ENCODE results near the gene ADISSP.

Gene ADISSP

DNA sequence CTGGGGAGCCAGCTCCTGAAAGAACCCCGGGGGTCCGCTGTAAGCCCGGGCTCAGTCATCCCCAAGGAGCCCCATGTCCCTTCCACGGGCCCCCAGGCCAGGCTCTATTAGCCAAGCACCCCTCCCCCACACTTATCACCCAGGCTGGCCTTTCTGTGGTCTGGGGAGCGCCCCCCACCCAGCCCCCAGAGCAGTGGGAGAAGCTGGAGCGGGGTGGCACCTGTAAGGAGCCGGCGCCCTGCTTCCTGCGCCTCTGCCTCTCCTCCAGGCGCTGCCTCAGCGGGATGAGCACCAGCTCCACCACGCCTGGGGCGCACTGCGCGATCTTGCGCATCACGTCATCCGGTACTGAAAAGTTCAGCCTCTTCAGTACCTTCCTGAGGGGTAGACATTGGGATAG is 11.4 kb upstream of the ADISSP start:
- no peak for DNase-seq

DNA sequence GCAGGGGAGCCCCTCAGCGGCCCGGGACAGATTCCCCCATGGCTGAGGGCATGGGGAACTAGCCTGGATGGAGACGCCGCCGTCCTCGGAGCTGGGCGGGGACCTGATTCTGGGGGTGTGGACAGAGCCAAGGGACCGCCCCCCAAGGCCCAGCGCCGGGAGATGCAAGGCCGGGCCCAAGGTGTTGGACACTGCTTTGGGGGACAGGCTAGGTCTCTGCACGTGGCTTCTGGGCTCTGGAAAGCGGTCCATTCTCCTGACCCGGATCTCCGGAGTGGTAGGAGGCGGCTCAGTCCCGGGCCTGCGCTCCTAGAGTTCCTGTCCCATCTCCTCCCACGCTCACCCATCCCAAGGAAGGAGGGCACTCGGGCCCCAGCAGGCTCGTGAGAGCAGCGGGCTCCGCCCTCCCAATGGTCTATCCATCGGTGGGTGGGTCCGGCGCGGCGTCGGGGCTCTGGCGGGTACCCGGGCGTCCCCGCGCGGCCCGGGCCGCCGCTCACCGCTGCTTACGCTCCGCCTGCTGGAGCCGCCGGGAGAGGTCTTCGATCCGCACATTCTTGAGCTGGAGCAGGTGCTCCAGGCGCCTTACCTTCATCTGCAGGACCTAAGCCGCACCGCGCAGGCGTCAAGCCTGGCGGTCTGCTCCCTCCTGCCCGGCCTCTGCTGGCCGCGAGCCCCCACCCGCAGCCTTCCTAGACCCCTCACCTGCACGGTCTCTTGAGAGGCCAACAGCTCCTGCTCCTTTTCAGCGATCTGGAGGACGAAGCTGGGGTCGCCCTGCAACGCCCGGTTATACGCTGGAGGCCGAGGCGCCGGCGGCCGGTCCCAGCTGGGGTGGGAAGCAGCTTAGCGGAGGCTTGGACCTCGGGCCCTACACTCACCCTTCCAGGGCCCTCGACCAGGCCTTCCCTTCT is 10.4 kb upstream of the ADISSP start:
- no peak for DNase-seq

DNA sequence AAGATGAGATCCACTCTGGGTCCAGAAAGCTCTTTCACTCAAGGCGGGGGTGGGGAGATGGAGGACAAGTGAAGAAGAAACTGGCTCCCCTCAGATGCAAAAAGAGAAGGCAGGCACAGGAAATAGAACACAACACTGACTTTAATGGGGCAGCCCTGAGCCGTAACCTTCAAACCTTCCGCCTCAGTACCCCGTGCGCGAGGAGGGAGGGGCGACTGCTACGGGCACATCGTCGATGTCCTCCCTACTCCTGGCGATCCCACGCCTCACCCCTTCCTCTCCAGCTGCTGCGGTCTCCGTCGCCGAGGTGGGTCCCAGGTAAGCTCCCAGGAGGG is 9.8 kb upstream of the ADISSP start:
- no peak for DNase-seq

DNA sequence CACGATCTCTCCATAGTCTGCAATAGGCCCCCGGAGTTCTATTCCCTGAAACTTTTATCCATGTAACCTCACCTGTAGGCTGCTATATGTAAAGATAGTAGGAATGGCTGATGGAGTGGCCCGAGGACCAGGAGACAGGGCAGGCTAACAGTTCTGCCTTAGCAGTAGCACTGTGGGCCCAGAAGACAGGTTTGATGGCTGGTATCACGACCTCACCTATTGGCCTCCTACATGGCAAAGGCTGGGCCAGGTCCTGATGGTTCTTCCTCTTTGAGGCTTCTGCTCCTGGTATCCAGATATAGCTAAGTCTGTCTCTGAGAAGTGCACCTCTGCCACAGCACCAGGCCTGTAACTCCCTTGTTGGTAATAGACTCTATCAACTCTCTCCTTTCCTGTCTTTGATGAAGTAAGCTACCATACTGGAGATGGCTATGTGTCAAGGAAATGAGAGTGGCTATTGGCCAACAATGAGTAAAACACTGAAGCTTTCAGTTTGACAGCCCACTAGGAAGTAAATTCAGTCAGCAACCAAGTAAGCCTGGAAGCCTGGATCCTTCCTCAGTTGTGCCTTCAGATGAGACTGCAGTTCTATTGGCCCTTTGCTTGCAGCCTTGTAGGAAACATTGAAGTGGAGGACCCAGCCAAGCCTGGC is 8.0 kb upstream of the ADISSP start:
- DNase-seq = no peak

DNA sequence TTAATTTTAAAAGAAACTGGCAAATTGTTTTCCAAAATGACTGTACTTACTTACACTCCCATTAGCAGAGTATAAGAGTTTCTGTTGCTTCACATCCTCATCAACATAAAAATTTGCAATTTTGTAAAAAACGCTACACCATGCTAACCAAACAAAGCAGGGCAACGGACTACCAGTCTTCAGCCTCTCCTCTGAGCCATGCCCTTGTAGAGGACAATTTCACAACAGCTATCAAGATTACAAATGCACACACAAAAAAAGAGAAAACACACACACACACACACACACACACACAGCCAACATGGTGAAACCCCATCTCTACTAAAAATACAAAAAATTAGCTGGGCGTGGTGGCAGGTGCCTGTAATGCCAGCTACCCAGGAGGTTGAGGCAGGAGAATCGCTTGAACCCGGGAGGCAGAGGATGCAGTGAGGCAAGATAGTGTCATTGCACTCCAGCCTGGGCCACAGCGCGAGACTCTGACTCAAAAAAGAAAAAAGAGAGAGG is 4.1 kb upstream of the ADISSP start:
- DNase-seq = no peak

DNA sequence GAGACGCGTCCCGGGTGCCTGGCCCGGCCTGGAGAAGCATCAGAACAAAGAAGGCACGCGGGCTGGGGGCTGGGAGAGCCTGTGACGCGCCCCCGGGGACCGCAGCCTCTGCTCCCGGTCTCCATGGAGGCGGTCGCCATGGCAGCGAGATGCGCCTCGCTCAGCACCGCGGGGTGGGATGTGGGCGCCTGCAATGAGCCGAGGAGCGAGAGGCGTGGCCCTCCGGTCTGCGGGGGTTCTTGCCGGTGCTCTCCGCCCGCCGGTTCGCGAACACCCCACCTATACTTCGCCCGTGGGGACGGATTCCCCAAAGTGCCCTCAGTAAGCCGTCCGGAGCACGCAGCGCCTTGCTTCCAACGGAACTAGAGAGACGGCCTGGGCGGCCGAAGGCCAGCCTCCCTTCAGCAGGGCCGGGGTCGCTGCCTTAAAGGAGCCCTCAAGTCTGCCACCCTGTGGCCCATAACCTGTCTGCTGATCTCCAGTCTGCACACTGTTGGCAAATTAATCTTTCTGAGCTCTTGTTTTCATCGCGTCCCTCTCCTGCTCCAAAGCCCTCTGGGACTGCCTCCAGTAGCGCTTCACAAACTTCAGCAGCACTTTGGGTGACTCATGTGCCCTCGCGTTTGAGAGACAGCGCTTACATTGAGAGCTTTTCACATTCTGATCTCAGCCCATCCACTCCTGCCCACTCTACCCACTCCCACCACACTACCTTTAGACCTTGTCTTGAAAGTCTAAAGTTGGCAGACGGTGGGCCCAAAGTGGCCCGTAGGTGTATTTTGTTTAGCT is 983 bp upstream of the ADISSP start:
- DNase-seq = peak; percentile 52

DNA sequence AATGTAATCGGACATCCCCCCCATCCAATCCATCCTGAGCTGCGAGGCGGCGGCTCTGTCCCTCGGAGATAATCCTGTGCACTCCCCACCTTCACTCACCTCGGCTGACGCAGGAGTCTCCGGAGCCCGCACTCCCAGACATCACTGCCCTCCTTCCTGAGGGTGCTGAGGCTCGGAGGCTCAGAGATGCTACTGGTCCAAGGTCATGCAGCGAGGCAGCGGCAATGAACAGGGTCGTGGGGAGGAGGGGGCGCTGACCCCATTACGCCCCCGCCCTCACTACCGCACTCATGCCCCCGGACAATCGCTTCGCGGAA is 485 bp downstream of the ADISSP start:
- no peak for DNase-seq

DNA sequence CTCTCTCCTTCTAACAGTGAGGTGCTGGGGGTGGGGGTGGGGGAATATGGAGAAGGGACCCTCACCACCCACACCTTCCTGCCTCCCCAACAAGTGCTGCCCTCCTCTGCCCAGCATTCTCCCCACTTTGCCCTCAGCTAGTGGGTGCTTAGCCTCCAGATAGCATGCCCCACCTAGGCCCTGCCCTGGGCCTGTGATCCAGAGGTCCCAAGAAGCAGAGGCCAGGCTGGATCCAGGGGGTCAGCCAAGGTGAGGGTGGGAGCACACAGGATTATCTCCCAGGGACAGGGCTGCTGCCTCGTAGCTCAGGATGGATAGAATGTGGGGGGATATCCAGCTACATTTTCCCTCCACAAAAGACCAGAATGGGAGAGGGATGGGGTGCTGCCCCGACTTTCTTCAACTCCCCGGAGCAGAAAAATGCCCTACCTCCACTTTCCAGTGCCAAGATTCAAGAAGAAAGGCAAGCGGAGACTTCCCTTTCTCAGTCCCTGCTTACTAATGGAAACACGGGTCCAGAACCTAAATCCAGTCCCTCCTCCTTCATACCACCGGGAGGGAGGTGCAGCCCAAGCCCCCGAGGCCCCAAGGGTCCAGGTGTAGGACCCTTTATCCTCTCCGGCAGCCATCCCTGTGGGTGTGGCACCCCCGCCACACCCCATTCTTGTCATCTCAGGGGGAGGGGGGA is 987 bp downstream of the ADISSP start:
- no peak for DNase-seq

DNA sequence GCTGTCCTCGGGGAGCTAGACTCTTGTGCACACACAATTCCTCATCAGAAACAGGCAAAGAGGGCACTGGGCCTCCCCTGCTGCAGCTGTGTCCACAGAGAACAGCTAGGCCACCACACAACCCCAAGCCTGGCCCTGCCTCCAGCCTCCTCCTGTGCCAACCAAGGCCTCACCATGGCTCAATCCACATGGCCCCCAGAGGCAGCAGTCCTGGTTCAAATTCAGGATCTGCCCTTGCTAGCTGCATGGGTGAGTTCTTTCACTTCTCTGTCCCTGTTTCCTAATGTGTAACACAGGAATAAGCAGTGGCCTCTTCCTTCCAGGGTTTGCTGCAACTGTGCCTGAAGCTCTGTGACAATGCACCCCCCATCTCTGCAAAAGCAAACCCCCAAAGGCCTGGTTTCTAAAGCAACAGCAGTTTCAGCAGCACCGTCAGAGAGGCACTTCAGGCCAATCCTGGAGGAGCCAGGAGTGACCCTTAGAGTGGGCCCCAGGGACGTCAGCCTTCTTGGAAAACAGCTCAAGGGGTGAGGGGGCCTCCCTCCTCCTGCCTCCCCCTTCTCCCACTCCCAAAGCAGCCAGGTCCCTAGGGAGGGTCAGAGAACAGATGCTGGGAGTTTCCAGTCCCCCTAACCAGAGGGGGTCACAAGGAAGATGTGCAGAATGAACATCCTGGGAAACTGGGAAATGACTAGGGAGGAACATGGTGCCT is 2.2 kb downstream of the ADISSP start:
- no peak for DNase-seq

DNA sequence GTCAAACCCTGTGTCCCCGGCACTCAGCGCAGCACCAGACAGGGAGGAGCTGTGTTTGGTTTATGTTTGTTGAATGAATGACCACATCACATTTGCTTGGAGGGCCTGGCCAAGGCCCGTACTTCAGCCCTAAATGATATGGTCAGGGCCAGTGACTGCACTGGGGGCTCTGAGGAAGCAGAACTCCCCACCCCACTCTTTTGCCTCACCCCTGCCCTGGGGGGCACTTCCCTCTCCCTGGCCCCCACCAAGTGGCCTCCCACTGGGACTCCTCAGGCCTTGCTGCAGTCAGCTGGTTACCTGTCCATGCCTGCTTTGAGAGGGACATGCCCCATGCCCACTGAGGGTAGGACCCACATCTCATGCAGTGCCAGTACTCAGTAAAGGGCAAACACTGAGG is 2.9 kb downstream of the ADISSP start:
- DNase-seq = no peak

DNA sequence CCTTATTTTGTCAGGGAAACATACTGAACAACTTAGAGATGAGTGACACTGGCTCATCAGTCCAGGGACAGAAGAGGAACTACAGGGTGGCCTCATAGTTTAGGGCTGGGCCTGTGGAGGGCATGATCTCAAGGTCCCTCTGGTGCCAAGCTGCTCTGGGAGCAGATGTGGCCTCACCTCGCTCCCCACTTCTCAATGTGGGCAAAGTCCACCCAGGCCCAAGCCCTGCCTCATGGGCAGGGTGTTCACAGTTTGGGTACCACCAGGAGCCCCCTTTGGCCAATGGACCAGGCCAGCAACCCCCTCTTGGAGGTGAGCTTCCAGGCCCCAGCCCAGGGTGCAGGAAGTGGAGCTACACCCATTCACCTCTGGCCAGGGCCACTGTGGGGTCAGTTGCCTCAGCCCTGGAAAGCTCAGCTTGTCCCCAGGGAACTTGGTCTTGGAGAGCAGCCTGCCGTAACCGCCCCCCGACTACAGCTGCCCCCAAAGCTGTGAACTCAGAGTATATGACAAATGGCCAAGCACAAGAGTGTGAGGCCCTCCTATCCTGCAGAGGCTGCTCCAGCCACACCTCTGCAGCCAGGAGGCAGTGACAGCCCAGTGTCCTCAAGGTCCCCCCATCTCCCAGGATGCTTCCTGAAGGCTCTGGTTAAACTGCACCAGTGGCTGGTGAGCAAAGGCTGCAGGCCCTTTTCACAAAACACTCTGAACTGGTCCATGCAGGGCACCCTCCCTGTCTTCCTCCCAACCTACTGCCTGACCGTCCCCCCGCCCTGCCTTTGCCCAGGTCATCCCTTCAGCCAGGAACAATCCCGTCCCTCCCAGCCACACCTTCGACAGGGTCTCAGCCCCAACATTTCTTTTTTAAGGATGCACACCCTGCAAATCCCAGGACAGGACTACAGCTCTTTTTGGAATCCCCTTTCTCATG is 3.6 kb downstream of the ADISSP start:
- DNase-seq = no peak

DNA sequence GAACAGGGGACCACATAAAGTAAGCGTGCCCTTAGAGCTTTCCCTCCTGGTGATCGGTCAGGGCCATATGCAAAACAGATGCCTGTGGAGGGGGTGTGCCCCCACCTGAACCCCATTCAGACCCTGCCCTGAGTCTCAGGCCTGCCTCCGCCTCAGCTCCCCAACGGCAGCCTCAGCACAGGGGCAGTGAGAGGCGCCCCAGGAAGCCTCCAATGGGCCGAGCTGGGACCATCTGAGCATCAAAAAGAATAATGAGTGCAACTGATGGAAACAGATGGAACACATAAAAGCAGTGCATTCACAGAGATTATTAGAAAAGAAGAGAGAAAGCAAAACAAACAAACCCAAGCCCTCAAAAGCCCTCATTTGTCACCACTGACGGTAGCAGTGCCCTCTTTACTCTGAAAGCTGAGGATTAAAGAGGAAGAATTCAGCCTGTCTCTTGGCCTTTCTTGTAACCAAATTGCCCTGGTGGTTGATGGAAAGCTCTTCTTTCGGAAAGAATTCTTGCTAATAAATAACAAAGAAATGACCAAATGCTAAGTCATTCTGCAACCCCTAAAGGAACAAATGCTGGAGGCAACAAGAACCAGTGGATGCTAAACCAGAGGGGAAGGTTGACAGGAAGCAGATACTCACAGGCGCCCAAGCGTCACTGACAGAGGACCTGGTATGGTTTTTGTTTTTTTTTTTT is 6.8 kb downstream of the ADISSP start:
- no peak for DNase-seq

DNA sequence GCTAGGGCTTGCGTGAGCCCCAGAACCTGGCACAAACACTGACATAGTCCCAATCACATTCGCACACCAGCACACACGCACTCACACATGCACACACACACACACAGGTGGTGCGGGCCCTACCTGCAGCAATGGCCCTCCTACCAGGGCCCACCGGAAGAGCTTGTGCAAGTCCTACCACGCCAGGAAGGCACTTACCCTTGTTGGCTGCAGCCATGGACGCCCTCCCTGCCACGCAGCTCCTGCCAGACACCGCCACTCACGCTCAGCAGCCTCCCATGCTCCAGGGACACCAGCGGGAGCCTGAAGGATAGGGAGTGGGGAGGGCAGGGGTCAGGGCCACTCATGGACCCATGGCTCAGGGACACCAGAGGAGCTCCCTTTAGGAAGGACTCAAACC is 7.7 kb downstream of the ADISSP start:
- no peak for DNase-seq

DNA sequence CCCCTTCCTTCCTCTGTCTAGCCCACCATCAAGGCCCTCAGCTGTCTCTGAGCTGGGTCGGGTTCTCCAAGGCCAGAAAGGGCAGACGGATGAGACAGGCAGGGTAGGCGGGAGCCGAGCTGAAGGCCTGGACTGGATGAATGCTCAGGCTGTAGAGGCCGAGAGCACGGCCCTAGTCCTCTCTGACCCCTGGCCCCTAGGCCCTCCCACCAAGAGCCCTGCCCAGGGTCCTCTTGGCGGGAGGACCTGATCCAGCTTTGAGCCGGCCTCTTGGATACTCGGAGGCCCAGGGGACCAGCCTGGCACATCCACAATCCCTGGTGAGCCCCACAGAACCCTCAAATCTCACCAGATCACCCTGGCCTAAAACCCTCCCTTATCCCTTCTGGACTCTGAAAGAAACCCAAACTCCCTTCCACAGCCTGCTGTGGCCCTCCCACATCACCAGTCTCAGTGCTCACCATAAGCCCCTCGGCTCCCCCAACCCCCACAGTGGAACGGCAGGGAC is 8.2 kb downstream of the ADISSP start:
- no peak for DNase-seq

DNA sequence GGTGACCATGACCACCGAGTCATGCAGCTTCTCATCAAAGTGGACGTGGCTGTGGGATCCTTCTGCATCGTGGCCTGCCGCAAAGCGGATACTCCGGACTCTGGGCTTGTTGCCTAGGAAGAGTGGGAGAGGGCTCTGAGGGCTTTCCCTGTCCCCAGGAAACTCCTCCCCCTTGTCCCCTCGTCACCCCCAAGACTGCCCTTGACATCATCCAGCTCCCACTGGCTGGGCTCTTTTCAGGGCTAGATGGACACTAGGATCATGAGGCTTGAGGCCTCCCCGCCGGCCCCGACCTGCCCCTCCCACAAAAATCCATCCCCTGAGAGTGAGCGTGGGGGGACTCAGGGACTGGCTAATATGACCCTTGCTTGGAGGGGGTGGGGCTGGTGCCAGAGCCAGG is 9.0 kb downstream of the ADISSP start:
- no peak for DNase-seq

DNA sequence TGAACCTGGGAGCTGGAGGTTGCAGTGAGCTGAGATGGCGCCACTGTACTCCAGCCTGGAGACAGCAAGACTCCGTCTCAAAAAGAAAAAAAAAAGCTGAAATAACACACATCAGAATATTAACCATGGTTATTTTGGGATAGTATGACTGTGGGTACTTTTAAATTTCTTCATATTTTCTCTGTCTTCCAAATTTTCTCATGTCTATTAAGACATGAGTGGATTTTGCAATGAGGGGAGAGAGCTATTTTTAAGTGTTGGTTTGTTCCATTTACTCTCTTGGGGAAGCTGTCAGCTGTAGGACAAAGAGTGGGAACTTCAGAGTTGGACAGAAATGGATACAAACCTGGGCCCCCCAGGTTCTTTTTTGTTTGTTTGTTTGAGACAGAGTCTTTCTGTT is 10.3 kb downstream of the ADISSP start:
- DNase-seq = no peak

DNA sequence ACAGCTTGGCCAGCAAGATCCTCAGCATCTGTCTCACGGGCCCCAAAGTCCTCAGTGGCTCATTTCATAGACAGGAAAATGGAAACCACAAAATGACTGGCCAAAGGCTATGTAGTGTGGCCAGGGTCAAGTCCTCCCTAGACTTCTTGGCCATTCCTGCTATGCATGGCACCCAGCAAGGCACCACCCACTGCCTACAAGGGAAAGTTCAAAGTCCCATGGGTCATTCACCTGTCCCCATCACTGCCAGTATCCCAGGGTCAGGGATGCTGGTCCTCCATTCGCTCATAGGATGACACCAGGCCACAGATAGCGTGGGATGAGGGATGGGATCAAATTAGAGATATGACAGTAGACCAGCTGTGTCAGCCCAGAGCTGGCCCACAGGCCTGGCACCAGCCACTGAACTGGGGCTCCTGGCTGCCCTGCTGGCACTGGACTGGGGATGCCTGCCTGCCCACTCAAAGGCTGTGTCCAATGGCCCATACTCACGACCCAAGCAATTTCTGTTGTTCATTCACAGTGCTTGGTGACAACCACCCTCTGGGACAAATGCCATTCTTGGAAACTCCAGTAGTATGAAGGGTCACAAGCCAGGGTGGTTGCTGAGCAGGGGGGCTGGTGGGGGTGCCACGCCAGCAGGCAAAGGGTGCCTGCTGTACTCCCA is 11.6 kb downstream of the ADISSP start:
- DNase-seq = no peak

DNA sequence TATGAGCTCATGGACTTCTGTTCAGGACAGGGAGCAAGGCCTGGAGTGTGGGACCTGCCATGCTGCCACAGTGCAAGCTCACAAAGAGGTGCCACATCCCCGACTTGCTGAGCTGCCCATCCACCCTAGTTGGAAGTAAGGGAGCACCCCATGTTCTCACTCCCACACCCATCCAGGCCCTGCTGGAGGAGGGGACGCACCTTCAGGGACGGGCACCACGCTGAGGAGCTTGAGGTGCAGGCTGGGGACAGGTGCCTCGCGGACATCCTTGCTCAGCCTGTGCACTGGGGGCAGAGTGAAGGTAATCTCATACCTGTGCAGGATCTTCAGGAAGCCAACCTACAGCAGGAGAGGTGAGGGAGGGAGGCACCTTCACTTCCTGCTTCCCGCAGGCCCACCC is 12.3 kb downstream of the ADISSP start:
- DNase-seq = no peak

DNA sequence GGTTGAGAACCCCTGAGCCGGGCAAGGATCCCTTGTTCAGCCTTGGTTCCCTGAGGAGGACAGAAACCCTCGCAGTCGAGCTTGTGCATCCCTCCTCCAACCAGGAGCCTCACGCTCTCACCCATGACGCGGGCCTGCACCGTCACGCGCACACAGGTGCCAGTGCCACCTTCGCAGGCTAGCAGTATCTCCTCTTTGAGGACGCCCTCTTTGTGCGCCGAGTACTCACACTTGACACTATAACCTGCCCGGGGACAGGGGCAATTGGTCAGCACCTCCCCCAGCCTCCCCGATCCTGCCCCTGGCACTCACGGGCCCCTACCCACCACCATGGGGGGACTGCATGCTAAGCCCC is 13.3 kb downstream of the ADISSP start:
- no peak for DNase-seq

Data from GF-D8 (cell line).